Mesenchymal stem cell (in vitro differentiated cells and primary cell): Measurements from ENCODE around the gene PCDHB13.
A peak's percentile ranks its signal among the peaks of the same experiment; 100 is the strongest.
"Not testable (repeated sequence)": the region's sequence is repeated elsewhere in the genome, so short reads cannot be mapped to it uniquely, and the experiment has no call there.

Experiments used
- DNase-seq: peaks from one replicate; pipeline ENCODE4 v3.0.0-alpha.2; 2013
- H2AFZ ChIP-seq: one replicate; pipeline ENCODE4 v1.6.1; 2013; ENCODE audit warnings: low read depth, mild to moderate bottlenecking, control low read depth, inconsistent platforms, low read length, moderate library complexity
- H2AK5ac ChIP-seq: 2 replicates; pipeline ENCODE4 v1.6.1; 2013; ENCODE audit warnings: low read length, moderate library complexity, mild to moderate bottlenecking, inconsistent platforms; ENCODE audit not compliant: severe bottlenecking
- H2BK120ac ChIP-seq: one replicate; pipeline ENCODE4 v1.6.1; 2013; ENCODE audit warnings: low read depth, mild to moderate bottlenecking, inconsistent platforms, low read length, moderate library complexity
- H2BK12ac ChIP-seq, 2 experiments: one replicate each; pipeline ENCODE4 v1.6.1; 2013; ENCODE audit warnings: inconsistent platforms in 2 of 2, low read length in 2 of 2, mild to moderate bottlenecking in 2 of 2, moderate library complexity in 2 of 2, control low read depth in 1 of 2
- H2BK15ac ChIP-seq: one replicate; pipeline ENCODE4 v1.6.1; 2013; ENCODE audit warnings: mild to moderate bottlenecking, low read depth, inconsistent platforms; ENCODE audit not compliant: poor library complexity, severe bottlenecking
- H2BK5ac ChIP-seq: 2 replicates; pipeline ENCODE4 v1.6.1; 2013; ENCODE audit warnings: low read depth, mild to moderate bottlenecking, low read length, control low read depth, inconsistent platforms; ENCODE audit not compliant: poor library complexity, severe bottlenecking
- H3K14ac ChIP-seq, 2 experiments: one replicate each; pipeline ENCODE4 v1.6.1; 2013; ENCODE audit warnings: inconsistent platforms in 2 of 2, low read length in 2 of 2, control low read depth in 1 of 2, mild to moderate bottlenecking in 1 of 2, moderate library complexity in 1 of 2
- H3K18ac ChIP-seq, 2 experiments: one replicate each; pipeline ENCODE4 v1.6.1; 2013; ENCODE audit warnings: inconsistent platforms in 2 of 2, low read length in 2 of 2, control low read depth in 1 of 2, low read depth in 1 of 2, mild to moderate bottlenecking in 1 of 2
- H3K23ac ChIP-seq, 2 experiments: one replicate each; pipeline ENCODE4 v1.6.1; 2013; ENCODE audit warnings: inconsistent platforms in 2 of 2, low read length in 2 of 2, mild to moderate bottlenecking in 2 of 2, moderate library complexity in 2 of 2, control low read depth in 1 of 2
- H3K27ac ChIP-seq: 2 replicates; pipeline ENCODE4 v1.5.1; 2013; ENCODE audit warnings: mild to moderate bottlenecking, moderate library complexity, low read length, control low read depth, inconsistent platforms; ENCODE audit not compliant: poor library complexity, severe bottlenecking
- H3K27me3 ChIP-seq, 2 experiments: 2 replicates each; pipeline versions ENCODE4 v1.6.1 to v1.7.0; 2013; ENCODE audit warnings: low read length in 2 of 2, mild to moderate bottlenecking in 2 of 2, moderate library complexity in 2 of 2, control low read depth in 1 of 2, inconsistent platforms in 1 of 2; ENCODE audit not compliant: control insufficient read depth in 1 of 2, insufficient read depth in 1 of 2
- H3K36me3 ChIP-seq, 2 experiments: 2 replicates each; pipeline versions ENCODE4 v1.6.1 to v1.7.0; 2013; ENCODE audit warnings: low read length in 2 of 2, control low read depth in 1 of 2, inconsistent platforms in 1 of 2, low read depth in 1 of 2, mild to moderate bottlenecking in 1 of 2; ENCODE audit not compliant: insufficient read depth in 2 of 2, control insufficient read depth in 1 of 2
- H3K4ac ChIP-seq, 2 experiments: one replicate each; pipeline ENCODE4 v1.6.1; 2013; ENCODE audit warnings: inconsistent platforms in 2 of 2, low read length in 2 of 2, mild to moderate bottlenecking in 2 of 2, moderate library complexity in 2 of 2, control low read depth in 1 of 2, low read depth in 1 of 2
- H3K4me1 ChIP-seq: 2 replicates; pipeline ENCODE4 v1.6.1; 2013; ENCODE audit warnings: low read depth, low read length, control low read depth; ENCODE audit not compliant: control insufficient read depth, insufficient read depth
- H3K4me2 ChIP-seq: 2 replicates; pipeline ENCODE4 v1.6.1; 2013; ENCODE audit warnings: low read length, mild to moderate bottlenecking, inconsistent platforms; ENCODE audit not compliant: poor library complexity, severe bottlenecking
- H3K4me3 ChIP-seq, 2 experiments: 2 replicates each; pipeline versions ENCODE4 v1.5.1 to v1.7.0; 2013; ENCODE audit warnings: low read length in 2 of 2, mild to moderate bottlenecking in 2 of 2, control low read depth in 1 of 2, low read depth in 1 of 2; ENCODE audit not compliant: insufficient read depth in 1 of 2
- H3K79me1 ChIP-seq: replicated peaks from 2 replicates; pipeline ENCODE4 v1.6.1; 2013; ENCODE audit warnings: mild to moderate bottlenecking, control low read depth, low read length, inconsistent platforms; ENCODE audit not compliant: poor library complexity, severe bottlenecking
- H3K9ac ChIP-seq: 2 replicates; pipeline ENCODE4 v1.7.0; 2013; ENCODE audit warnings: mild to moderate bottlenecking, low read length, moderate library complexity
- H3K9me3 ChIP-seq: 2 replicates; pipeline ENCODE4 v1.7.0; 2013; ENCODE audit warnings: mild to moderate bottlenecking, low read length; ENCODE audit not compliant: control insufficient read depth
- H4K8ac ChIP-seq: one replicate; pipeline ENCODE4 v1.6.1; 2013; ENCODE audit warnings: inconsistent platforms, mild to moderate bottlenecking, low read length, moderate library complexity
- H4K91ac ChIP-seq: one replicate; pipeline ENCODE4 v1.6.1; 2013; ENCODE audit warnings: mild to moderate bottlenecking, low read length, inconsistent platforms
- WGBS: methylation state at CpG from one replicate; pipeline ENCODE4 v1.1.7; 2013; ENCODE audit warnings: mixed read lengths; 5-methylcytosine and 5-hydroxymethylcytosine counted together

The PCDHB13 gene

DNA sequence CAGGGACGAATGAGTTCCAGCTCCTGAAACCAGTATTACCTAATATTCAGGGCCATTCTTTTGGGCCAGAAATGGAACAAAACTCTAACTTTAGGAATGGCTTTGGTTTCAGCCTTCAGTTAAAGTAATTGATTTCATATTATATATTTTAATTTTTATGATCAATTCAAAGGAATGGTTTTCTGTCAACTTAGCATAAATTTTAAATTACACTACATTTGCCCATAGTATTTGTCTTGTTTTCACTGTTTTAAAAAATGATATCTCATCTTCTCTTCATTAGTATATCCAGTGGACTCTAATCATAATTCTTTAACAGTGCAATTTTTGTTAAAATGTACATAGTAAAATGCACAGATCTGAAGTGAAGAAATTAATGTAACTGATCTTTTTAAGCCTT lies 33.4 kb upstream of the PCDHB13 start:
- no CpG with 5 or more reads among the region's 1 CpG for WGBS
- Histone ChIP-seq H3K4me2 (no peak overlapping the region), H3K23ac (no peak overlapping the region), H3K9me3 (peaks cover 68% of the 10 kb centered on the region), H3K4me1 (no peaks in the 10 kb centered on the region), H3K79me1 (no peaks in the 10 kb centered on the region), H3K18ac (no peak overlapping the region), H2BK5ac (no peak overlapping the region), H2BK12ac (no peak overlapping the region), H2BK120ac (no peak overlapping the region), H3K27me3 (no peaks in the 10 kb centered on the region), H4K8ac (no peak overlapping the region), H3K9ac (no peak overlapping the region), H2AFZ (no peak overlapping the region), H3K4ac (no peak overlapping the region), H3K27ac (no peak overlapping the region), H4K91ac (no peak overlapping the region), H3K36me3 (no peaks in the 10 kb centered on the region), H3K14ac (no peak overlapping the region), H3K4me3 (no peak overlapping the region), H2AK5ac (no peak overlapping the region), H2BK15ac (no peak overlapping the region)
- no peak for DNase-seq

GRCh38 chr5:141182248-141182647 lies 31.5 kb upstream of the PCDHB13 start, which contains the start of gene PCDHB16:
Gene PCDHB16 (plus strand): TSS chr5:141182387. CDS start chr5:141182560, 173 bp downstream.
- Histone ChIP-seq H3K4me3 (peak within 1 kb of the TSS in 1 of 2 experiments; percentile 57), H3K4ac (no peak within 1 kb of the TSS), H4K8ac (no peak within 1 kb of the TSS), H2AK5ac (no peak within 1 kb of the TSS), H3K9ac (peak within 1 kb of the TSS; percentile 73), H3K4me1 (no peaks in the 10 kb centered on the region), H2AFZ (no peak within 1 kb of the TSS), H3K4me2 (no peak within 1 kb of the TSS), H4K91ac (no peak within 1 kb of the TSS), H3K23ac (no peak within 1 kb of the TSS), H3K14ac (no peak within 1 kb of the TSS), H3K79me1 (no peaks in the 10 kb centered on the region), H2BK5ac (no peak within 1 kb of the TSS), H3K18ac (no peak within 1 kb of the TSS), H2BK15ac (no peak within 1 kb of the TSS), H3K27ac (no peak within 1 kb of the TSS), H3K27me3 (no peaks in the 10 kb centered on the region), H3K36me3 (no peaks in the 10 kb centered on the region), H2BK120ac (no peak within 1 kb of the TSS), H3K9me3 (peaks cover 53% of the 10 kb centered on the region), H2BK12ac (no peak within 1 kb of the TSS)
- 51% methylated on average over 13 of the region's 13 CpGs for WGBS
- DNase-seq, result no peak

DNA sequence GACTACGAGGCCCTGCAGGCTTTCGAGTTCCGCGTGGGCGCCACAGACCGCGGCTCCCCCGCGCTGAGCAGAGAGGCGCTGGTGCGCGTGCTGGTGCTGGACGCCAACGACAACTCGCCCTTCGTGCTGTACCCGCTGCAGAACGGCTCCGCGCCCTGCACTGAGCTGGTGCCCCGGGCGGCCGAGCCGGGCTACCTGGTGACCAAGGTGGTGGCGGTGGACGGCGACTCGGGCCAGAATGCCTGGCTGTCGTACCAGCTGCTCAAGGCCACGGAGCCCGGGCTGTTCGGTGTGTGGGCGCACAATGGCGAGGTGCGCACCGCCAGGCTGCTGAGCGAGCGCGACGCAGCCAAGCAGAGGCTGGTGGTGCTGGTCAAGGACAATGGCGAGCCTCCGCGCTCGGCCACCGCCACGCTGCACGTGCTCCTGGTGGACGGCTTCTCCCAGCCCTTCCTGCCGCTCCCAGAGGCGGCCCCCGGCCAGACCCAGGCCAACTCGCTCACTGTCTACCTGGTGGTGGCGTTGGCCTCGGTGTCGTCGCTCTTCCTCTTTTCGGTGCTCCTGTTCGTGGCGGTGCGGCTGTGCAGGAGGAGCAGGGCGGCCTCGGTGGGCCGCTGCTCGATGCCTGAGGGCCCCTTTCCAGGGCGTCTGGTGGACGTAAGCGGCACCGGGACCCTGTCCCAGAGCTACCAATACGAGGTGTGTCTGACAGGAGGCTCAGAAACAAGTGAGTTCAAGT lies 29.4 kb upstream of the PCDHB13 start:
- H3K27ac ChIP-seq, H2AK5ac ChIP-seq, H3K4me2 ChIP-seq, H3K4ac ChIP-seq, H3K79me1 ChIP-seq, H3K4me3 ChIP-seq, H2BK5ac ChIP-seq, H2BK12ac ChIP-seq, H3K23ac ChIP-seq, H3K36me3 ChIP-seq, H2BK15ac ChIP-seq, H4K8ac ChIP-seq, H3K4me1 ChIP-seq, H3K14ac ChIP-seq, H3K9ac ChIP-seq, DNase-seq, H2BK120ac ChIP-seq, H2AFZ ChIP-seq, H3K27me3 ChIP-seq, H3K18ac ChIP-seq, H4K91ac ChIP-seq: not testable (repeated sequence)
- peaks cover 40% of the 10 kb centered on the region for H3K9me3 ChIP-seq
- 96% methylated on average over 21 of the region's 69 CpGs for WGBS

DNA sequence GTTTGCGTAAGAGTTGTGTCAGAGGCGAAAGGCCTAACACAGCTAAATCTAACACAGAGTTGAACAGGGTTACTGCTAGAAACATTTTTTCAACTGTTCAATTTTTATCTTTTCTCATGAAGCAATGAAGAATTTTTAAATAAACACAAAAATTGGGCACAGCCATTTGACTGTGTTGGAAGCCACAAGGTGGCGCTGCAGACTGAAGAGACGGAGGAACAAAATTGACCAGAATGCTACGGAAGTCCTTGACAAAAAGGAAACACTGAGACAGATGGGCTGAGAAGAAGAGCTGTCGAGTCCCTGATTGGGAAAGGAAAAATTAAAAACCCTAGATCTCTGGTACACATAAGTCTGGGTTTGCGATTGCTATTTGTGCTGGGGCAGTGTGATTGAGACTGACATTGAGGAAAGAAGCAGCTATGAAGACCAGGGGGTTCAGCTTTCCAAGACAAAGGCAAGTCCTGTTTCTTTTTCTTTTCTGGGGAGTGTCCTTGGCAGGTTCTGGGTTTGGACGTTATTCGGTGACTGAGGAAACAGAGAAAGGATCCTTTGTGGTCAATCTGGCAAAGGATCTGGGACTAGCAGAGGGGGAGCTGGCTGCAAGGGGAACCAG lies 26.7 kb upstream of the PCDHB13 start, which contains the start of gene PCDHB9:
TSS of gene PCDHB9 (plus strand) at position 265 of the 616 bp plus-strand sequence. CDS start at position 423, 158 bp downstream.
- H3K9me3 ChIP-seq, result peaks cover 45% of the 10 kb centered on the region
- H3K23ac ChIP-seq, result no peak within 1 kb of the TSS
- no peaks in the 10 kb centered on the region for H3K36me3 ChIP-seq
- no peak within 1 kb of the TSS for H4K8ac ChIP-seq
- H2BK12ac ChIP-seq, result no peak within 1 kb of the TSS
- H2AFZ ChIP-seq, result no peak within 1 kb of the TSS
- peak within 1 kb of the TSS in 1 of 2 experiments; percentile 51 for H3K4me3 ChIP-seq
- no peak within 1 kb of the TSS for H4K91ac ChIP-seq
- no peak within 1 kb of the TSS for H2BK15ac ChIP-seq
- H2BK120ac ChIP-seq, result no peak within 1 kb of the TSS
- H3K27me3 ChIP-seq, result no peaks in the 10 kb centered on the region
- 49% methylated on average over 6 of the region's 9 CpGs for WGBS
- H3K4ac ChIP-seq, result no peak within 1 kb of the TSS
- H3K9ac ChIP-seq, result no peak within 1 kb of the TSS
- no peak within 1 kb of the TSS for H3K4me2 ChIP-seq
- no peak within 1 kb of the TSS for H2AK5ac ChIP-seq
- no peak within 1 kb of the TSS for H2BK5ac ChIP-seq
- DNase-seq, result peak; percentile 32
- H3K79me1 ChIP-seq, result no peaks in the 10 kb centered on the region
- no peaks in the 10 kb centered on the region for H3K4me1 ChIP-seq
- no peak within 1 kb of the TSS for H3K18ac ChIP-seq
- H3K27ac ChIP-seq, result no peak within 1 kb of the TSS
- no peak within 1 kb of the TSS for H3K14ac ChIP-seq
